KG1 (cell line): ENCODE data around the gene TAL2.

ENCODE experiments used
- DNase-seq: peaks from one replicate; lab custom pipeline; 2025; lab: John Stamatoyannopoulos, UW

TAL2 gene

DNA sequence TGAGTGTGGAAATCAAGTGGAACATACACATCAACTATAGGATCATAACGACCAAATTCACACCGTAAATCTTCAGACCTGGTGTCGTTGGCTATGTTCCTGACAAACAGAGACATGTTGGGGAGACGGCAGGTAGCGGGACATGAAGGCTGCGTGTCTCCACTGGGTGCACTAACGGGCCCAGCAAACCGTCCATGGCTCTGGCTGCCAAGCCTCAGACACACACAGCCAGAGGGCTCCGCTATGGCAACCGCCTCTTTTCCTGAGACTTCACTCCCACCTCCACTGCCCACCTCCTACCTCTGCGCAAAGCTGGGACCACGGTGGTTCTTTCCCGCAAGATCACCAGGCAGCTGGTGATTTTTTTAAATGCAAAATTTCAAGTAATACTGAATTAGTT lies 48.4 kb downstream of the TAL2 start:
- DNase-seq = no peak

DNA sequence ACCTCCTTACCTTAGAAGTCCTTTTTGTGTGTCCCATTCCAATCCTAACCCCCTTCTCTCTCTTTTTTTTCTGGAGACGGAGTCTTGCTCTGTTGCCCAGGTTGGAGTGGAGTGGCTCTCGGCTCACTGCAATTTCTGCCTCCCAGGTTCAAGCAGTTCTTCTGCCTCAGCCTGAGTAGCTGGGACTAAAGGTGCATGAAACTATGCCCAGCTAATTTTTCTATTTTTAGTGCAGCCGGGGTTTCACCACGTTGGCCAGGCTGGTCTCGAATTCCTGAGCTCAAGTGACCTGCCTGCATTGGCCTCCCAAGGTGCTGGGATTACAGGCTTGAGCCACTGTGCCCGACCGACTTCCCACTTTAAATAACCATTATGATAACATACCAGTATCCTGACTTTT lies 49.6 kb downstream of the TAL2 start:
- DNase-seq = no peak

DNA sequence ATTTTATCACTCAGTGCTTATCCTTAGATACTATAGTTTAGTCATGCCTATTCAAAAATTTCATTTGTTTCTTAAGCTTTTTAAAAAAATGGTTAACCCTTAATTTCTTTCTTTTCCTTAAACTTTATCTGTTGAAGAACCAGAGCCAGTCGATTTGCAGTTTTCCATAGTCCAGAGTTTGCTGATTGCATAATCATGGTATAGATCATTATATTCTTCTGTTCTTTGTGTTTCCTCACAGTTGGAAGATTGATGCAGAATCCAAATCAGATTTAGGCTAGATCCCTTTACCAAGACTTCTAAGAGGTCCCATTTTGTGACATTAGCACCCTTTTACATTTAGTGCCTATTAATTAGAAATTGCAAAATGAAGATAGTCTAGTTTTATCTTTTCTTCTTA lies 50.0 kb downstream of the TAL2 start:
- no peak for DNase-seq
